ENCODE measurements around the gene CRAT.

CRAT gene

GRCh38 chr9:129118799-129119198, 8.2 kb upstream of the CRAT start:
- no peak overlapping the region for H3K4me3 ChIP-seq
- H3K27ac ChIP-seq, result no peak overlapping the region

- Histone ChIP-seq H3K4me3 (no peak overlapping the region), H3K27ac (peak overlapping the region in 1 of 21 experiments; percentile 14)
Observed at GRCh38 chr9:129113645-129114304, 3.2 kb upstream of the CRAT start.

DNA sequence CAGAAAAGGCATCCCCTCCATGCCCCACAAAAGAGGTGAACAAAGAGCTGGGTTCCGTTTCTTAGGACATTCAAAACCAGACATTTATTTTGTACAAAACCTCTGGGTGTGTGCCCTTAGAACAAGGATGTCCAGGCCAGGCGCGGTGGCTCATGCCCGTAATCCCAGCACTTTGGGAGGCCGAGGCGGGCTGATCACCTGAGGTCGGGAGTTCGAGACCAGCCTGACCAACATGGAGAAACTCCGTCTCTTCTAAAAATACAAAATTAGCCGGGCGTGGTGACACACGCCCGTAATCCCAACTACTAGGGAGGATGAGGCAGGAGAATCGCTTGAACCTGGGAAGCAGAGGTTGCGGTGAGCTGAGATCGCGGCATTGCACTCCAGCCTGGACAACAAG, 1.9 kb upstream of the CRAT start:
- Histone ChIP-seq H3K27ac (peak overlapping the region in 5 of 21 experiments; percentile 93 to 98 (median 93)), H3K4me3 (peak overlapping the region in 4 of 7 experiments; percentile 67 to 94 (median 84))

- Histone ChIP-seq H3K27ac (peak overlapping the region; percentile 80 to 98 (median 93)), H3K4me3 (peak overlapping the region; percentile 67 to 95 (median 92))
Observed at GRCh38 chr9:129111528-129112151, 1.0 kb upstream of the CRAT start.

GRCh38 chr9:129109952-129110739, 447 bp downstream of the CRAT start:
- Histone ChIP-seq H3K27ac (peak overlapping the region in 20 of 21 experiments; percentile 42 to 98 (median 90)), H3K4me3 (peak overlapping the region; percentile 67 to 95 (median 92))

DNA sequence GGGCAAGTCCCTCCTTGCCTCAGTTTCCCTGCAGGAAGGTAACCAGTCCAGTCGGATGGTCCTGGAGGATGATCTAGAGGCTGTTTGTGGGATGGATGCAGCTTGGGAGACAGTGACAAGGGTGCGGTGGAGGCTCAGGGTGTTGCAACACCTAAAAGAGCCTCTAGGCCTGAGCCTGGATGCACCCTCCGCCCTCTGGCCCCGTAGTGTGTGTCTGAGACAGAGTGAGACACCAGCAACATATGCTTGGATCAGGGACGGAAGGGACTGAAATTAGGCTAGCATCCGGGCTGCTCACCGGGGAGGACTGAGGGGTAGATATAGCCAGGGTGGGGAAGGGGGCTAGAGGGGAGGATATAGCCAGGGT, 1.1 kb downstream of the CRAT start:
- peak overlapping the region in 10 of 21 experiments; percentile 12 to 97 (median 83) for H3K27ac ChIP-seq
- H3K4me3 ChIP-seq, result peak overlapping the region in 4 of 7 experiments; percentile 85 to 94 (median 92)

DNA sequence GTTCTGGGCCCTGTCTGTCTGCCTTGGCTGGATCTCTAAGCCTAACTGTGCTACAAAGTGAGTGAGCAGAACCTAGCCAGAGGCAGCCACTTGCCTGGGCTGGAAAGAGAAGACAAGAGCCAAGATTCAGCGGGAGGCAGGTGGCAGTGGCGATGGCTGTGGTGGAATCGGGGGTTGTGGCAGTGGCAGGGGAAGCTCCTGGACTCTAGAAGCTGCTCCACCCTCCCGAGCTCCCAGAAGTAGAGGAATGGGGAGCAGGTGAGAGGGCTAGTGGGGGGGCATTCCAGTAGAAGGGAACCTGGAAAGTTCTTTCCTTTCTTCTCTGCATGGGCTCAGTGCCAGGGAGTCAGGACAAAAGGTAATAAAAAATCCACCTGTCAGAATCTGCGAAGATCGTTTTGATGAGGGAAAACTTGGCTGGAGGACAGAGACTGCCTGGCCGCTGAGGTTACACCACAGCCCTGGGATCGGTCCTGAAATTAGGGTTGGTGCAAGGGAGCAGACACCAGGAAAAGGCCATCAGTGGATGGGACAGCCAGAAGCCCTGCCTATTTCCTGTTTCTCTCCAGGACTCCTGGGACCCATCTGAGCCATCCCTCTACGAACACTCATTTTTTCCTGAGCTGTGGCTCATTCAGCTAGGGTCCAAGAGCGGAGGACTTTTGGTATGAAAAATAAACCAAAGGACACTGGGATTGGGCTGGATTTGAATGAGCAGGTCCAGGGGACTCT, 1.6 kb downstream of the CRAT start:
- Histone ChIP-seq H3K4me3 (peak overlapping the region in 1 of 7 experiments; percentile 94), H3K27ac (peak overlapping the region in 5 of 21 experiments; percentile 12 to 93 (median 67))

DNA sequence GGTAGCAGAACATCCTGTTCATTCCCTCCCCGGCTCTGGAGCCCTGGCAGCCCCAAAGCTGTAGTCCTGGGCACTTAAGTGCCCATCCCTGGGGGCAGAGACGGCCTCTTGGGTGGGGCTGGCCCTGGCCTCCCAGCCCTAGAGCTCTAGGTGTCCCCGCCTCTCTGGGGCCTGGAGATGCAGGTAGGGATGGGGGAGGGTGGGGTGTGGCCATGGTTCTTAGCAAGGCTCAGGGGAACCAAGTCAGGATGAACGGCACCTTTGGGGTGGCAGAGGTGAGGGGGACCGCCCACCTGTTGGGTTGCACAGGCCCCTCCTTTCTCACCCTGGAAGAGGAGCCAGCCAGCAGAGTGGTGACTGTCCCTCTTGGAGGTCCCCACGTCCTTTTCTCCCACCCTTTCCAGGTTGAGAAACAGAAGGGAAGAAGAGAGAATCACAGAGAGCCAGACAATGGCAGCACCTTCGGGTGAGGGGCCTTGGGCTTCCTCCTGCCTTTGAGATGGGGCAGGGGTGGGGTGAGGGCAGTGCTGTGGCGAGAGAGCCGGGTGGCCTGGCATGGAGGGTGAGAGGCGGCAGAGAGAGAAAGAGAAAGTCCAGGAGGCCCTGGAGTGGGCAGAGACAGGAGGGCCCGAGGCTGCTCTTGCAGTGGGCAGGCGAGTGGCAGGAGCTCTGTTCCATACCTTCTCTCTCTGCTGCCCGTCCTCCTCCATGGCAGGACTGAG, 2.3 kb downstream of the CRAT start:
- H3K27ac ChIP-seq, result peak overlapping the region in 1 of 21 experiments; percentile 7

DNA sequence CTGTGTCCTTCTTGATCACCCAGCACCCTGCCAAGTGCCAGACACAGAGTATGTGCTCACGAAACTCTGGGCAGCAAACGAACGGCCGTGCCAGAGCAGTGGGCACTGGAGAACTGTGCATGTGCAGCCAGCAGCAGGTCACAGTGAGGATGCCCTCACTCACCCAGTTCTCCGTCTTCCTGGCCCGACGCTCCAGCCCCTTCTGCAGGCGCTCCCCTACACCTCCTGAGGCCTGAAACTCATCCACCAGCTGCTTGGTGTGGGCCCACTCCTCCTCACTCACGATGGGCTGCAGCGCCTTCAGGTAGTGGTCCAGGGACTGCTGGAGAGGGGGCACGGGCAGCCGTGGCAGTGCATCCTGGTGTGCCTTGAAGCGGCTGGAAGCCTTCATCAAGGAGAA, 2.9 kb downstream of the CRAT start:
- H3K27ac ChIP-seq, result no peak overlapping the region
- no peak overlapping the region for H3K4me3 ChIP-seq

More for the DNA sequence above, 2.3 kb downstream of the CRAT start:
- no peak overlapping the region for H3K4me3 ChIP-seq

GRCh38 chr9:129105857-129106694, 4.5 kb downstream of the CRAT start:
- Histone ChIP-seq H3K27ac (no peak overlapping the region), H3K4me3 (no peak overlapping the region)

DNA sequence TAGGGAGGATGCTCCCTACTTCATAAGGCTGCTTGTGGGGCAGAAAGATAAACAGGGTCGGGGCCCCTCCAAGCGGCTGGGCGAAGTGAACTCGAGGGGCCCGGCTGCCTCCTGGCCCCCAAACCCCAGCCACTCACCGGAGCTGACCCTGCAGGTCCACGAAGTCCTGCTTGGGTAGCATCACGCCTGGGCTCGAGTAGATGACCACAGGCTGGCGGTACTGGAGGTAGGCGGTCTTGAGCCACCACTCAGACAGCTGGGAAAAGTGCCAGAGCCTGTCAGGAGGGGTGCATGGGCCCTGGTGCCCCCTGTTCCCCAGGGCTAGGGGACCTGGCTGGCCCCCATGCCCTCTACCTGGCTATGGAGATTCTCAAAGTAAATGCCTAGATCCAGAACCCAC, 6.5 kb downstream of the CRAT start:
- Histone ChIP-seq H3K27ac (no peak overlapping the region), H3K4me3 (no peak overlapping the region)

GRCh38 chr9:129103595-129103965, 7.0 kb downstream of the CRAT start:
- no peak overlapping the region for H3K4me3 ChIP-seq

GRCh38 chr9:129102791-129103594, 7.6 kb downstream of the CRAT start:
- Histone ChIP-seq H3K4me3 (no peak overlapping the region), H3K27ac (peak overlapping the region in 1 of 21 experiments; percentile 38)

More at GRCh38 chr9:129103595-129103965, 7.0 kb downstream of the CRAT start:
- H3K27ac ChIP-seq, result peak overlapping the region in 1 of 21 experiments; percentile 38

DNA sequence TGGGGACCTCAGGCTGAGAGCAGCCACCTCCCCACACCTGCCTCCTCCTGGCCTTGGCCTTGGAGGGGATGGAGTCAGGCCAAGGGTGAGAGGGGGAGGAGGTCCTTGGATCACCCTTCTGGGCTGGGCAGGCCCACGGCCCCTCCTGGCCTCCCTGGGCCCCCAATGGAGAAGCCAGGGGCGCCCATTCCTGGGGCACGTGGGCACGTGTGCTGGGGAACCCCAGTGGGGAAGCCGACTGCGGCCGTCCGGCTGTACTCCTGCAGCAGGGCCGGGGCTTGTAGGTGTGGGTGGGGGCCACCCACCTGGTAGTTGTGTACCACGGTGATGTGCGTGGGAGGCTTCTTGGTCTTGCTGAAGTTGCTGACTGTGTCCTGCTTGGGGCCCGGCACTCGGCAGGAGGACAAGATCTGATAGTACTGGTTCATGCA, 8.5 kb downstream of the CRAT start:
- no peak overlapping the region for H3K27ac ChIP-seq
- no peak overlapping the region for H3K4me3 ChIP-seq

GRCh38 chr9:129101279-129101678, 9.3 kb downstream of the CRAT start:
- no peak overlapping the region for H3K4me3 ChIP-seq
- H3K27ac ChIP-seq, result no peak overlapping the region

DNA sequence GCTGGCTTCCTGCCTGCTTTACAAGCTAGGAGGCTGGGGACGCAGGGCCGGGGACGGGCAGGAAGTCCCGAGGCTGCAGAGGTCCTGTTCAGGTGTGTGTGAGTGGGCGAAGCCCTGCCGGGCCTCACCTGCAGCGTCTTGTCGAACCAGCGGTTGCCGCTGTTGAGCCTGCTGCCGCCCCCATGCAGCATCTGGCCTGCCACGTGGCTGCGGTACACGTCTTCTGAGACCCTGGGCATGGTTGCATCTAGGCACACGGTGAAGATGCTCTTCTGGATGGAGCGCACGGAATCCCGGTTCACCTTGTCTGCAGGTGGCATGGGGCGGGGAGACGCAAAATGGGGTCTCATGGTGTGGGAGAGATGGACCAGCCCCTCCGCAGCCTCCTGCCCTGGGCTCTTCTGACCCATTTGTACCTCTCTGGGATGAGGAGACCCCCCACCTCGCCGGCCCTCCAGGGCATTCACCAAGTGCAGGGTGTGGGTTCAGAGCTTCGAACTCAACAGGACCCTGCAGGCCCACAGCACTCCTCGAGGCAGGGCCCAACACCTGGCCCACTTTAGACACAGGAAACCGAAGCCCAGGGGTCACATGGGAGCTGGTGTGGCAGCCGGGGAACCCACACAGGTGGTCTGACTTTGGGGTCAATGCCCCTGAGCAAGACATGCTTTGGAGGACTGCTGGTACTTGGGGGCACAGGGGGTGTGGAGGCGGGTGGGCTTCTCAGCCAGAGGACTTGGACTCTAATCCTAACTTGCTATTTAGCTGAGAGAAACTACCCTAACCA, 10.0 kb downstream of the CRAT start:
- H3K4me3 ChIP-seq, result no peak overlapping the region

GRCh38 chr9:129098328-129098727, 12.3 kb downstream of the CRAT start:
- Histone ChIP-seq H3K27ac (no peak overlapping the region), H3K4me3 (no peak overlapping the region)

More for the DNA sequence above, 10.0 kb downstream of the CRAT start:
- no peak overlapping the region for H3K27ac ChIP-seq
